Measurements from ENCODE around the gene NRXN2.

DNA sequence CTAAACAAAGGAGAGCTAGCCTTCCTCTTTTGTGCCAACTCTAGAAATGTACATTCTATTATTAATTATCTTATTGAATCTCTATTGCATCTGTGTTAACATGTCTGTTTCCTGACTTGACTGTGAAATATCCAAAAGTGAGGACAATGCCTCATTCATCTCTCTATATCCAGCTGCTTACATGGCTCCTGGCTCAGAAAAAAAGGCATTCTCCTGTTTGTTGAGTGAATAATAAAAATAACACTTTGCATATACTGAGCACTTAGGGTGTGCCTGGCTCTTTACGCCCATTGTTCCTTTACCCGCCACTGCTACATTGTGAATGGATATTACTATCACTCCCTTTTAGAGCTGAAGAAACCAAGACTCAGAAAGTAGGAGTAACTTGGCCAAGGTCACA lies 19.9 kb downstream of the NRXN2 start:
- TF ChIP-seq CTCF (IDR thresholded peaks at IDR 0.05; ENCODE audit: low read depth, low read length) (no peak), POLR2A (IDR thresholded peaks at IDR 0.05; ENCODE audit: extremely low read depth, insufficient read length) (no peak), MYC (IDR thresholded peaks at IDR 0.05; ENCODE audit: low read depth, low read length) (no peak)
- TF ChIP-seq, protein P1, sequence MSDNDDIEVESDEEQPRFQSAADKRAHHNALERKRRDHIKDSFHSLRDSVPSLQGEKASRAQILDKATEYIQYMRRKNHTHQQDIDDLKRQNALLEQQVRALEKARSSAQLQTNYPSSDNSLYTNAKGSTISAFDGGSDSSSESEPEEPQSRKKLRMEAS (IDR thresholded peaks at IDR 0.05; ENCODE audit: low read depth, low read length), result no peak
